Activated T-cell treated with anti-CD3 and anti-CD28 coated beads, Interleukin-2, amount 50 U/mL, for 1 hour (primary cell): ENCODE results near the gene COG5.
A peak's percentile ranks its signal among the peaks of the same experiment; 100 is the strongest.

Experiments
- DNase-seq: peaks from one replicate; pipeline ENCODE4 v3.0.0-alpha.2; 2020

Gene COG5

DNA sequence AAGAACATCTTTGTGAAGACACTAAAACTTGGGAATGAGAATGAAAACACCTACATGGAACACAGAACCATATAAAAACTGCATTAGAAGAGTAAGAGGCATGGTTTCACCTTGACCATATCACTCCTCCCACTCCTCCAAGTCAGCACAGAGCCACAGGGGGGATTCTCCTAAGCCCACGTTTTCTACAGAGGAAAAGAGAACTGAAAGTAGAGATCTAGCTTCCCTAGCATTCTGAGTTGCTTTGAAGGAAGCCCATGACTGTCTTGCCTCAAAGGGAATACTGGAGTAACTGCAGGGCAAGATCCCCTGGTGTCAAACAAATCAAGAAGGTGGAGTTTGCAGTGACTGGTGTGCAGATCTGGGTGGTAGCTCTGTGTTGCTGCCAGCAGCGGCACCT lies 351.0 kb downstream of the COG5 start:
- no peak for DNase-seq

DNA sequence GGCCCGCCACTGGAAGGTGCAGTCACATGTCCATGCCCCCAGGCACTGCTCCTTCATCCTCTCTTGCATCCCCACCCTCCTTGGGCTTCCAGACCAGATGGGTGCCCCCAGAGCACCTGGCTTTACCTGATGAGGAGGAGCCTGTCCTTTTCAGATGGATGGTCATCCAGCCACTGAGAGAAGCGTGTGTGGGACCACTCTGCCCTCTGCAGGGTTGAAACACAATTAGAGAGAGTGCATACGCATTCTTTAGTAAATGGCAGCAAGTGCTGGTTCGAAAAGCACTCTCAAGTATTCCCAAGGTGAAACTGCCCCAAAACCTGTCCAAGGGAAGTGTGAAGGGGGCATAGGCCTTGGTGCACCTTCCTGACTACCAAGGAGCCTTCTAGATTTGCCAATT lies 353.3 kb downstream of the COG5 start:
- DNase-seq: no peak

DNA sequence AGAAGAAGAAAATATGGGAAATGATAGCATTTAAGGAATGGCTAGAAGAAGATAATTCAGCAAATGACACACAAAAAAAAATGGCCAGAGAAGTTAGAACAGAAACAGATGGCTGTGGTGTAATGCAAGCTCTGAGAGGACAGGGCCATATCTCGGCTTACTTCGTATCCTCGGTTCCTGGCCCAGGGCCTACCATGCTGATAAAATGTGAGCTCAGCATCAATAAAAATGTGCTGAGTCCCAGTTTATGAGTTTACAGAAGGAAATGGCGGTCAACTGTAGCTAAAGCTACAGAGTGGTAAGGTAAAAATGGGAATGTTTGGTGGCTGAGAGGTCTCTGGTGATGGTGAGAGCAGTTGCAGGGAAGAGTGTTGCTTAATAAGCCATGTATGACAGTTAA lies 354.2 kb downstream of the COG5 start:
- DNase-seq: no peak

DNA sequence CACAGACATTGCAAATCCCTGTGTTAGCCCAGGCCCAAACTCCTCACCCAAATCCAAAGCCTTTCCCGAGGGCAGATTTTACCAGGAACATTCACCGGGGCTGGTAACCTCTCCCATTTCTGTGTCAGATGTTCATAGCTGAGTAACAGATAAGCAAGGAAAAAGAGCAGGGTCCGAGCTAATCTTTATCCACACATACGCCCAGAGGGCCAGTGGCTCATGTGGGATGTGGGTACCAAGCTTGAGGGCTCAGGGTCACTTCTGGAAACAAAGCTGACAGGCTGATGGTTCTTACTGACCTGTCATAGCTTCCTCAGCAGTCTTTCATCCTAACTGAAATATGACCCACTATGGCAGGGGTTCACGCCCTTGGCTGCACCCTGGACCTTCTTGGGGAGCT lies 355.2 kb downstream of the COG5 start:
- no peak for DNase-seq

DNA sequence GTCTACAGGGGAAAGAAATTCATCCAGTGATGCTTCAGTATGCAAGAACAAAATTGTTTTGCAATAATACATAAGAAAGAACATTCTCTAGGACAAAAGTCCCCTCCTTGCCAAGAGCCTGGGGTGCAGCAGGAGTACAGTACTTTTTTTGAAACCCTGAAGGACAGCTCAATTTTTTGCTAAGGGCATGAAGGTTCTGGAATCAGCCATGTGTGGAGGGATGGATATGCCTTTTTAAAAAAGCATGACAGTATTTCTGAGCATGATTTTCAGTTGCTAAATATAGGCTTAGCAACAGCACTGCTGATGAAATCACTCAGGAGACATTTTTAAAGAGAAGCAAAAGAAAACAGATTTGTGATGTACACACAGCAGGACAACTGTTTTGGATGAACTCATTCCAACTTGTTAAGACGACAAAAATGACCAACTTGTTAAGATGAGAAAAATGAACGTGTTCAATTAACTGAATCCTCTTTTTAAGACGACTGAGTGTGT lies 355.6 kb downstream of the COG5 start:
- DNase-seq: no peak

DNA sequence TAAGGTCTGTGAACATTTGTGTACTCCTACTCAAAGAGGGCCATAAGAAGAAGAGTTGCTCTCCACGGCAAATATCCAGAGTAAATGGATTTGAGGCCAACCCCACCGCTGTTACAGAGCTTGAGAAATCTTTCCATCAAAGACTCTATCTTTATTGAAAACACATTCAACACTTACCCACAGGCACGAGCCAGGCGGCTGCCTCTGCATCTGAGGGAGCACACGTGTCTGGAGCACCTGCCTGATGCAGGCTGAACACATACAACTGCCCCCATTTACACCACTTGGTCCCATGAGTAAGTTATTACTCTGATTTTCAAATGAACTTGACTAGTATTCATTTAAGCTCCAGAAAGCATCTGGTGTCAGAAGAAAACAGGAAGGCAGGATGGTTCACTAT lies 356.3 kb downstream of the COG5 start:
- DNase-seq: no peak

DNA sequence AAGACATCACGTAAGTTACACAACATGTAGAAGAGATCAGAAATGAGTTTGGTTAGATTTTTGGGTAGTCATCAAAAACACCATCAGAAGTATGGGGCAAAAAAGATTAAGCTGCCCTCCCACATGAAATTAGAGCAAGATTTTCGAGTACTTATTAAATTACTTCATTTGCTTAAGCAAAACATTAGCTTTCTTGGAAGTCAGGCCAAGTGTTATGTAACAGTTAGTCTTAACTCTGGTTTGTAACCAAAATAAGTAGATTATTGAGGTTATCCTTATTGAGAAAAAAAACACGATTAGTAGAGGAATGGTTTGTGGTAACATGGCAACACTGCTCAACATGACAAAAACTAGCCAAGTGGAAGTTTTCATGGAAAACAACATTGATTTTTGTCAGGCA lies 357.0 kb downstream of the COG5 start:
- DNase-seq: no peak

DNA sequence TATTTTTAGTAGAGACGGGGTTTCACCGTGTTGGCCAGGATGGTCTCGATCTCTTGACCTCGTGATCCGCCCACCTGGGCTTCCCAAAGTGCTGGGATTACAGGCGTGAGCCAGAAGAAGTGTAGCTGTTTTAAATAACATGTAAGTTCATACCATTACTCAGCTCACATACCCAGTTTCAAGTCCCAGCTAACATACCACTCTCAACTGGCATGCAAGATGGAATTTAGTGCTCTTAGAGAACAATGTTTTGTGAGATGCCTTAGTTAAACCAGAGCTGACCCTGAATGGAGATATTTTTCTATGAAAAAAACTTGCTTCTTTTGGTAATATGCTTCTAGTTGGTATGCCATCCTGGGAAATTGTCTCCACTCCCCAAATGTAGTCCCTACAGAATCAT lies 357.6 kb downstream of the COG5 start:
- no peak for DNase-seq

DNA sequence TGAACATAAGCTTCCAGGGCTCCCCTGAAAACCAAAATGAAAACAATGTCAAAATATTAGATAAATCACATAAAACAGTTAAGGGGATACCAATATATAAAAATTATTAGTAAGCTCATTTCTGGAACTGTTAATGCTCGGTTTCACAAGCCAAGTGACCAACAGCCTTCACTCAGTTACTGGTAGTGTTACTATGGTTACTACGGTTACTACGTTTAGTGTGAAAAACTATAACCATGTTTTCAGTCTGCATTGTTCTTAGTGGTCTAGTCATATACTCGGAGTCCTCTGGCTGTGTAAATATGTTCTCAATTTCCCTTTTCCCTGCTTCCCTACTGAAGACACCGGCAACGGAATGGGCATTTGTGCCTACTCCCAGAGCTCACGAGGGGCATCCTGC lies 360.1 kb downstream of the COG5 start:
- DNase-seq: no peak

DNA sequence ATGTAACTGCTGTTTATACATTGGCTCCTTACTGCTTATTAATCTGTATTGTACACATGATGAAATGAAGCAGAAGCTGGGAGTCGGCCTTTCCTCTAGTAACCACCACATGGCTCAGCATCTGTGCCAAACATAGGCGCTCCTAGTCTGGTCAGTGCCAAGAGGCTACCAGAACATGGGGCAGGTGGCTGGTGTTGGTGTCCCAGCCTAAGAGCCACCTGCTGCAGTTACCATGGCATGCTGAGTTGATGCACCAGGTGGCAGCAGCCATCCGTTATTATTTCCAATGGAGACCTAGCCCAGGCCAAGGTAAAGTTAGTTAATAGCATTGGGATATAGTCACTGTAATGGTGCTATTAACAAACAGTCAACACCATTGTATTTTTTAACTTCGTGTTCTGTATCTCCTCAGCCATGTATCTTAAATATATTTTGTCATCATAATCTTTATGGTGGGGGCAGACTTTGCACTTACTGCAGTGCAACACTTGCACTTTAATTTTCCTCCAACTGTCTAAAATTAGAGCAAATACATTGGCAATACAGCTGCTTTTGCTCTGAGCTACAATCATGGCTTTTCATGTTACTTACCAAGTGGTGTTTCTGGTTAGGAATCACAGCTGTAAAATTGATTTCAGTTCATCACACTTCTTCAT lies 361.8 kb downstream of the COG5 start:
- no peak for DNase-seq

DNA sequence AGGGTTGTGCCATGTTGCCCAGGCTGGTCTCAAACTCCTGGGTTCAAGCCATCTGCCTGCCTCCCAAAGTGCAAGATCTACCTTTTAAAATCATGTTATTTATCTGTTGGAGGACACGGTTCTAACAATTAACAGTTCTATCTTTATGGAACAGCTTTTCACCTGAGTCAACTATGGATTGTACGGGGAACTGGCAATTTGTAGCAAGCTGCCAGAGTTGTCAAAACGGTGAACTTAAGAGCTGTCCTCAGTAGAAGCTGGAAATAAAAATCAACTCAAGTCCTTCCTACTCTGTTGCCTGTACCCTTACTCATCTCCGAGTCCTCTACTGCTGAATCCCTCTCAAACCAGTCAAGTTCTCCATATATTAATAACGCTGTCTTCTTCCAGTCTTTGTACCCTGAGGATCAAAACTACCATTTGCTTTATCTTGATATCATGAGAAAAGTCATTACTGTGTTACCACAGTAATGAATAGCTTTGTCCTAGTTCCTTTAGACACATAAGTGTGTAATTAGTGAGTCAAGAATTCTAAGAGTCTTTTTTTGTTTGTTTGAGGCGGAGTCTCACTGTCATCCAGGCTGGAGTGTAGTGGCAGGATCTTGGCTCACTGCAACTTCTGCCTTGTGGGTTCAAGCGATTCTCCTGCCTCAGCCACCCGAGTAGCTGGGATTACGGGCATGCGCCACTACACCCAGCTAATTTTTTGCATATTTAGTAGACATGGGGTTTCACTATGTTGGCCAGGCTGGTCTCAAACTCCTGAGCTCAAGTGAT lies 366.7 kb downstream of the COG5 start:
- DNase-seq: no peak

DNA sequence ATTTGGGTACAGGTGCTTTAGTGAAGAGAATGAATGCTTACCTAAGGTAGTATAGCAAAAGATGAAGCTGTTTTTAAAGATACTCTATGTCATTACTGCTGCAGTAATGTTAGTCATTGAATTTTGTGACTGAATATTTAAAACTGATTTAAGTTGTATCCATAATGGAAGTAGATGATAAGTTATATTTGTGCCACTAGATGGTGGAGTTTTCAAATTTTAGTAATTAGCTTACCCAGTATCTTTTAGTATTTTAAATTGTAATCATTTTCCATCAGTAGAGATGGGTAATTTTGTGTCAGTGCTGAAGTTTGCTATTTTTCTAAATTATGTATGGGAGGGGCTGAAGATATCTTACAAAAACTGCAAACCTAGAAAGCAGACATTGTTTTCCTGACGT lies 369.7 kb downstream of the COG5 start:
- DNase-seq: no peak

DNA sequence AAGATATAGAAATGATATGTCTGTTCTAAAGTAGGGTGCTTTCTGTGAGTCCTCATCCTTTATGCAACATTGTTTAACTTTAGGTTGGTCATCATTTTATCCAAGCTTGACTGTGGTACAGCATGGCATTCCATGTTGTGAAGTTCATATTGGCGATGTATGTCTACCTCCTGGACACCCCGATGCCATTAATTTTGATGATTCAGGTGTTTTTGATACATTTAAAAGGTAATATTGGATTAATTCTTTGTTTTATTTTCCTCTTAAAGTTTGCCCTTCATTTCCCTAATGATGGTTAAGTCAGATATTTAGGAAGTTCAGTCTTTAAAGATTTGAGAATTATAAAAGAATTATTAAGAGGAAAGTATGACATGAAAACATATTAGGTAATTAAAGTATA lies 373.6 kb downstream of the COG5 start:
- no peak for DNase-seq

DNA sequence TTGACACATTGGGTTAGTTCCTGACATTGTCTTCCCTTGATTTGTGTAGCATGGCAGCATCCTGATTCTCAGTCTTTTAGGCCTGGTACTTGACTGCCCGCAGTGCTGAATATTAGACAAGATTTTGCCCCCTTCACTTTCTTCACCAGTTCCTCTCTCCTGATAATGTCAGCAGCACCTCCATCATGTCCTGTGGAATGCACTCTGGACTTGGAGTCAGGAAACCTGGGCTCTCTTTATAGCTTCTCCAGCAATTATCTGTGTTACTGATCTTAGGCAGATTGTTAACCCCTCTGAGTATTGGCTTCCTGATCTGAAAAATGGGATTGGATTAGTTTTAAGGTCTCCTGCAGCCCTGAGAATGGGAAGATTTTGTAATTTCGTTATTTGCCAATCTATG lies 375.9 kb downstream of the COG5 start:
- no peak for DNase-seq

DNA sequence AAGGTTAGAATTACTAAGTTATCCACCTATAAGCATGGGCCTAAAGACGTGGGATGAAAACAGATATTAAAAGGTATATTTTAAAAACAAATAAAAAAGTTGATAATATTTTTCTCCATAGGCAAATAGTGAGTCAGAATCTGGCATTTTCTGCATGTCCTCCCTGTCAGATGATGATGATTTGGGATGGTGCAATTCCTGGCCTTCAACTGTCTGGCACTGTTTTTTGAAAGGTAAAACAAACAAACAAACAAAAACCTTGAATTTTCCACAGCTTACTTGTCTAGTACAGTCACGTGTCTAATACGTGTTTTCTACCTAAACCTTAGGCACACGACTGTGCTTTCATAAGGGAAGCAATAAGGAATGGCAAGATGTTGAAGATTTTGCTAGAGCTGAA lies 377.5 kb downstream of the COG5 start:
- no peak for DNase-seq

DNA sequence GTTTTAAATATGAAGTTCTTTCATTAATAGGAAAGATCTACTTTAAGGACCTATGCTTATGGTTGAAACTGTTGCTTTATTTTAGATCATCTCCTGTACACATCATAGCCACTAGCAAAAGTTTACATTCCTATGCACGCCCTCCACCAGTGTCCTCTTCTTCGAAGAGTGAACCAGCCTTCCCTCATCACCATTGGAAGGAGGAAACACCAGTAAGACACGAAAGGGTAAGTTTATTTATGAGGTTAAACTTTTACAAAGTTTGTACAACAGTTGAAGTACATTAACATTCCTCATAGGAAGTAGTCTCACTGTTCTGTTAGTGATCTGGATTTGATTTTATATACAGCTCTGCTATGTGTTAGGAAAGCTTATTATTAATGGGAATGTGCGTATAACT lies 378.0 kb downstream of the COG5 start:
- DNase-seq: no peak

DNA sequence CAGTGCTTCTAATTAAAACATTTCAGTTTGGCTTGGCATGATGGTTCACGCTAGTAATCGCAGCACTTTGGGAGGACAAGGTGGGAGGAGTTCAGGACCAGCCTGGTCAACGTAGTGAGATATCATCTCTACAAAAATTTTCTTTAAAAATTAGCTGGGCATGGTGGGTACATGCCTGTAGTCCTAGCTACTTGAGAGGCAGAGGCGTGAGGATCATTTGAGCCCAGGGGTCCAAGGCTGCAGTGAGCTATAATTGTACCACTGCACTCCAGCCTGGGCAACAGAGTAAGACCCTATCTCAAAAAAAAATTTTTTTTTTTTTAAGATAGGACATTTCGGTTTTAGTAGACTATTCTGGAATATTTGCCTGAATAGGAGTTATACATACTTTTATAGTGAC lies 382.5 kb downstream of the COG5 start:
- DNase-seq: no peak

DNA sequence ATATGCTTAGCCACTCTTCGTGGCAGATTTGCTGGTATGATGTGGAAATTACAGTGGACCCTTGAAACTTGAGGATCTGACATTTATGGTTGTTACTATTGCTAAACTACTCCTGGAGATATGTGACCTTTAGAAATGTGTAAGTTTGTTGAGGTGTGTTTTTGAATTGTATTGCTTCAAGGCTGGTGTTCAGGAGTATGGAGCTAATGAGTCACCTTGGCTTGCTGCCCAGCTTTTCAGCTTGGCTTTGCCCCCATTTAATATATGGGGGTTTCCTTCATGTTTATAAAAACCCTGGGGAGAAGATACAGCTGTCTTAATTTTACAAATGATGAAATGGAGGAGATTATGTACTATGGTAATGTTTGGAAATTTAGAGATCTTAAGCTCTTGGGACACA lies 383.3 kb downstream of the COG5 start:
- DNase-seq: peak; percentile 62

DNA sequence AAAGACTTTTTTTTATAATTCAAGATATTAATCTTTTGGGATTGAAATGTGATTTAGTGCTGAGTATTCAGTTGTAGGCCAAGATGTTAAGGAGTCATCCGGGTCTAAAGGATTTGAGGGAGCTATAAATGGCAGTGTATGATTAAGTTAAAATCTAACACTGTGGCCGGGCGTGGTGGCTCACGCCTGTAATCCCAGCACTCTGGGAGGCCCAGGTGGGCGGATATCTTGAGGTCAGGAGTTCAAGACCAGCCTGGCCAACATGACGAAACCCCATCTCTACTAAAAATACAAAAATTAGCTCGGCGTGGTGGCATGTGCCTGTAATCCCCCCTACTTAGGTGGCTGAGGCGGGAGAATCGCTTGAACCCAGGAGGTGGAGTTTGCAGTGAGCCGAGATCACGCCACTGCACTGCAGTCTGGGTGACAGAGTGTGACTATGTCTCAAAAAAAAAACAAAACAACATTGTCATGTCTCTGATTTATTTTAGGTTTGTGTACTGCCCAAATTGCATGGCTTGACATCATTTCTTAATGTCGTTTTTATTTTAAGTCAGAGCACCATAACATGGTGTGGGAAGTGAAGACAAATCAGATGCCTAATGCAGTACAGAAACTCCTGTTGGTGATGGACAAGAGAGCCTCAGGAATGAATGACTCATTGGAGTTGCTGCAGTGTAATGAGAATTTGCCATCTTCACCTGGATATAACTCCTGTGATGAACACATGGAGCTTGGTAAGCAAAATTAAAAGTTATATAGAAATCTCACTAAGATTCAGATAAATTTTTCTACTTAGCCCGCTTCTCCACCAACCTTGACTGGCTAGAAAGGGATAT lies 384.2 kb downstream of the COG5 start:
- no peak for DNase-seq

DNA sequence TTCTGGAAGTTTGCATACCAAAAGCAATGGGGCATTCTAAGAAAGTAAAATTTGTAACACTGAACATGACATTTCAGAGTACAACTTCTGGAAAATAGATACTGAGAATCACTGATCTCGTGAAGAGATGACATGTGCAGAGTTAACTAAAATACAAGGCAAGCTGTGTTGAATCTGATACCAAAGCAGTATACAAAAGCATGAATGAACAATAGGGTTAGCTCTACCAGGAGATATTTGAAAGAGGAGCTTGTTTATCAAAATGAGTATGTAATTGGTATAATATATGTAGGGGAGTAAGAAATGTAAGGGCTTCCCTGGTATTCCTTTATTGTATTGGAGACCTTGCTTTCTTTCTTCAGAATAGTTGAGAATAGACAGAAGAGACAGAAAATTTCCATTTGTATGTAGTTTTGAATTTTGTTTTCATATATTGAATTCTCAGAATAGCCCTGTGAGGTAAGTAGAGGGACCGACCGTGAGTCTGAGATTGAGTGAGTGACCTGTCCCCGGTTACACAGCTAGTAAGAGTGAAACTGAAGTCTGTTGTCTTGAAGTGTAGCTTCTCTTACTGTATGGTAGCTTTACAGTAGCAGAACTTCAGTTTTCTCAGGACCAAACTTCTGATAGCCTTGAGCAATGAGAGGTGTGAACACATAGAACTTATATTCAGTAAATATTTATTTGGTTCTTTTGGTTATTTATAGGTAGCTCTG lies 389.9 kb downstream of the COG5 start:
- DNase-seq: no peak

DNA sequence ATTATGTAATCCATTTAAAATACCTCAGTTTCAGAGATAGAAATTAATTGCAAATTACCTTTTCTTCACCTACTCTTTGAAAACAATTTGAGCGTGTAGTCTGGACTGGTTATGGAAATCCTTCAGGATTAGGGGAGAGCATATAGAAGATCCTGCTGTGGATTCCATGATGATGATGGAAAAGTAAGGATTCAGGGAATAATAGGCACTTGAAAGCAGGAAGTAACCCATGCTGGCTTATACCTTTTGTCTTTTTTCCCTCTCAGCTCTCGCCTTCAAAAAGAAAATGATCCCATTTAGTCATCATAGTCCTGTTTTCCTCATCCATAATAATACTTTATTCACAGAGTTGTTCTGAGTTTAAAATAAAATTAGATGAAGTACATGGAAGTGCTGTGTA lies 390.5 kb downstream of the COG5 start:
- DNase-seq: no peak

DNA sequence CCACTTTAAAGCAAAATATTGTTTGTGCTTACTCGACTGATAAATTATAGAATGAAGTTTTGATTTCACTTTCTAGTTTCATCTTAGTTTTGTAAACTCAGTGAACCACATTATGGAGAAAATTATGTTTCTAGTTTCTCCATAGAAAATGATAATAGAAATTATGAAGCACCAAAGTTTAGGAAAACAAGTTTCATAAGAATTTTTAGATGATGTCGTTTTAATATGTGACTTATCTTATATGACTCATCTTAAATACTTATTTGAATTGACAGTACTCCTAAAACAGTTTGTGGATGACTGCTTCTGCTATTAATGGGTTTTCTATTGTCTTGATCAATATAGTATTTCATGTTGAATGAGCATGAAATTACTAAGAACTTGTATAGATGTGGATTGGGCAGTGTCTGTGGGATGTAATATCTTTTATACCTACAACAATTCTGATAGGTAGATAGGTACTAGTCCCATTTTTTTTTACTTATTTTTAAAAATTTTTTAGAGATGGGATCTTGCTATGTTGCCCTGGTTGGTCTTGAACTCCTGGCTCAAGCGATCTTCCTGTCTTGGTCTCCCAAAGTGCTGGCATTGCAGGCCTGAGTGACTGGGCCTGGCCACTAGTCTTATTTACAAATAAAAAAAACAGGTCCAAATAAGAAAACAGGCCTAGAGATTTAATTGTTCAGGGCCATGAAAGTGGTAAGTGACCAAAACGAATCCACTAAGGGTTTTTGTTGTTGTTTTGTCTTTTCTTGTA lies 391.3 kb downstream of the COG5 start:
- DNase-seq: no peak
